ENCODE measurements around the gene FGFR1OP2.

Gene FGFR1OP2

GRCh38 chr12:26906704-26907103 lies 31.6 kb upstream of the FGFR1OP2 start:
- no peak for TF ChIP-seq CTCF (IDR thresholded peaks at IDR 0.05; ENCODE audit: low read depth, low read length, missing control alignments)
- H3K4me3 ChIP-seq (ENCODE audit: low read depth, low read length), result no peak overlapping the region
- DNase-seq (ENCODE audit: low read depth), result no peak
- in situ Hi-C loops (cut with HindIII; ENCODE audit: low sequenced_read_pairs), result no loop called here

- no peak for DNase-seq (ENCODE audit: low read depth)
- in situ Hi-C loops (cut with HindIII; ENCODE audit: low sequenced_read_pairs), result no loop called here
- TF ChIP-seq CTCF (IDR thresholded peaks at IDR 0.05; ENCODE audit: low read depth, low read length, missing control alignments), result peak; percentile 24
- no peak overlapping the region for H3K4me3 ChIP-seq (ENCODE audit: low read depth, low read length)
Observed at GRCh38 chr12:26918321-26919215, 19.7 kb upstream of the FGFR1OP2 start.

GRCh38 chr12:26919216-26919555 lies 19.1 kb upstream of the FGFR1OP2 start:
- in situ Hi-C loops (cut with HindIII; ENCODE audit: low sequenced_read_pairs), result no loop called here
- no peak for DNase-seq (ENCODE audit: low read depth)
- H3K4me3 ChIP-seq (ENCODE audit: low read depth, low read length), result no peak overlapping the region
- TF ChIP-seq CTCF (IDR thresholded peaks at IDR 0.05; ENCODE audit: low read depth, low read length, missing control alignments), result no peak

GRCh38 chr12:26921886-26922285 lies 16.4 kb upstream of the FGFR1OP2 start:
- in situ Hi-C loops (cut with HindIII; ENCODE audit: low sequenced_read_pairs), result no loop called here
- no peak for DNase-seq (ENCODE audit: low read depth)
- TF ChIP-seq CTCF (IDR thresholded peaks at IDR 0.05; ENCODE audit: low read depth, low read length, missing control alignments), result no peak
- H3K4me3 ChIP-seq (ENCODE audit: low read depth, low read length), result no peak overlapping the region

- in situ Hi-C loops (cut with HindIII; ENCODE audit: low sequenced_read_pairs), result no loop called here
- TF ChIP-seq CTCF (IDR thresholded peaks at IDR 0.05; ENCODE audit: low read depth, low read length, missing control alignments), result no peak
- no peak for DNase-seq (ENCODE audit: low read depth)
- no peak overlapping the region for H3K4me3 ChIP-seq (ENCODE audit: low read depth, low read length)
Observed at GRCh38 chr12:26928661-26929060, 9.6 kb upstream of the FGFR1OP2 start.

- in situ Hi-C loops (cut with HindIII; ENCODE audit: low sequenced_read_pairs), result no loop called here
- no peak for TF ChIP-seq CTCF (IDR thresholded peaks at IDR 0.05; ENCODE audit: low read depth, low read length, missing control alignments)
- DNase-seq (ENCODE audit: low read depth), result no peak
- H3K4me3 ChIP-seq (ENCODE audit: low read depth, low read length), result no peak overlapping the region
Observed at GRCh38 chr12:26929590-26929989, 8.7 kb upstream of the FGFR1OP2 start.
